KMS-11 (cell line): Measurements from ENCODE around the gene OR5H1.

ENCODE experiments used
- H2AFZ ChIP-seq: fragments of 200-600 bp; sonication (generic); 2 replicates; pipeline ENCODE4 v1.6.1; 2016; ENCODE audit warnings: antibody characterized with exemption, mixed run types, low read depth
- H3K27ac ChIP-seq: fragments of 200-600 bp; sonication (generic); 2 replicates; pipeline ENCODE4 v1.6.1; 2016; ENCODE audit warnings: mild to moderate bottlenecking, mixed run types
- H3K27me3 ChIP-seq: fragments of 200-600 bp; sonication (generic); 2 replicates; pipeline ENCODE4 v1.6.1; 2017; ENCODE audit warnings: mild to moderate bottlenecking, low read depth, mixed run types, moderate library complexity; ENCODE audit not compliant: insufficient read depth
- H3K36me3 ChIP-seq: fragments of 200-600 bp; sonication (generic); 2 replicates; pipeline ENCODE4 v1.6.1; 2017; ENCODE audit warnings: mild to moderate bottlenecking, mixed run types; ENCODE audit not compliant: insufficient read depth
- H3K4me1 ChIP-seq: fragments of 200-600 bp; sonication (generic); 2 replicates; pipeline ENCODE4 v1.6.1; 2016; ENCODE audit warnings: mild to moderate bottlenecking, low read depth, mixed run types; ENCODE audit not compliant: poor library complexity, severe bottlenecking
- H3K4me2 ChIP-seq: fragments of 200-600 bp; sonication (generic); 2 replicates; pipeline ENCODE4 v1.7.0; 2016; ENCODE audit warnings: mild to moderate bottlenecking, mixed run types
- H3K4me3 ChIP-seq: fragments of 200-600 bp; sonication (generic); IDR thresholded peaks from 2 replicates; pipeline ENCODE4 v1.6.1; 2017; ENCODE audit warnings: low read depth, low read length, mixed read lengths; ENCODE audit not compliant: insufficient read depth
- H3K79me2 ChIP-seq: fragments of 200-600 bp; sonication (generic); 2 replicates; pipeline ENCODE4 v1.6.1; 2016; ENCODE audit warnings: low read depth, mixed run types; ENCODE audit not compliant: insufficient read depth
- H3K9ac ChIP-seq: fragments of 200-600 bp; sonication (generic); 2 replicates; pipeline ENCODE4 v1.6.1; 2016; ENCODE audit warnings: mild to moderate bottlenecking, mixed run types
- H4K20me1 ChIP-seq: fragments of 200-600 bp; sonication (generic); 2 replicates; pipeline ENCODE4 v1.6.1; 2016; ENCODE audit warnings: mild to moderate bottlenecking, mixed run types; ENCODE audit not compliant: insufficient read depth
- TF ChIP-seq, protein P1 (sequence below): fragments of 200-600 bp; sonication (generic); conservative IDR thresholded peaks from 2 replicates; pipeline ENCODE4 v1.6.1; 2017; ENCODE audit warnings: low read depth, mild to moderate bottlenecking, antibody characterized with exemption, low read length, moderate library complexity, mixed read lengths

The OR5H1 gene

DNA sequence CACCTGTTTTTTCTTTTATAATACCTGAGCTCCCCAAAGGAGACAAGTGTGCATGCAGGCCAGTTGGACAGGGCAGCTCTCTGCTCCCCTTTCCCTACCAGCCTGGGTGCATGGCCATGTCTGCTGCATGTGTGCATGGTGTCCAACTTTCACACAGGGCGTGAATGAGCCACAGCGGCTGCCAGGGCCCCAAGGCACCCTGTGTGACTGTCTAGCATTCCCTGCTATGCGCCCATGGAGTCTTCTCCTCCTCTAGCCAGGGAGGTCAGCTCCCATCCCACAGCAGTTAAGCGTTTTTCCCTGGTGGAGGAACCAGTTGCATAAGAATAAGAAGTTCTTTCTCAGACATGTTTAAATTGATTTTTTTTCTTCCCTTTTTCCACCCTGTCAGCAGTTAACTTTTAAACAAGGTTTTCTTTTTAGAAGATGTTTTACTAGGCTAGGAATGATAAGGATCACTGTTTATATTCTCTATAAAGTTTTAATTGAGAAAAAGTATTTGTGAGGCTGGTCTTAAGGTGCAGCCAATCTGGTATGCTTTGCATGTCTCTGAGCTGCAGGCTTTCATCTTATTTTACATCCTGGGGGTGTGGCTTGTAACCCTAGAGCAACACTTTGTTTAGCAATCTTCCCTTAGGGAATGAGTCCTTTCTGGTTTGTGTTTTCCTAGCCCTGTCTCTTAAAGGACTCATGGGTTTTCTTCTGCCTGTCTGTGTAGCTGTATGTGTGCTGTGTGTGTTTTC lies 20.5 kb upstream of the OR5H1 start:
- no peaks in the 10 kb centered on the region for H3K4me1 ChIP-seq
- no peak overlapping the region for H3K9ac ChIP-seq
- H3K4me3 ChIP-seq = no peak overlapping the region
- no peak overlapping the region for H3K4me2 ChIP-seq
- no peak overlapping the region for H3K27ac ChIP-seq
- H3K79me2 ChIP-seq = no peaks in the 10 kb centered on the region
- H3K27me3 ChIP-seq = no peaks in the 10 kb centered on the region
- H4K20me1 ChIP-seq = no peaks in the 10 kb centered on the region
- H3K36me3 ChIP-seq = no peaks in the 10 kb centered on the region
- no peak overlapping the region for H2AFZ ChIP-seq
- TF ChIP-seq, protein P1, sequence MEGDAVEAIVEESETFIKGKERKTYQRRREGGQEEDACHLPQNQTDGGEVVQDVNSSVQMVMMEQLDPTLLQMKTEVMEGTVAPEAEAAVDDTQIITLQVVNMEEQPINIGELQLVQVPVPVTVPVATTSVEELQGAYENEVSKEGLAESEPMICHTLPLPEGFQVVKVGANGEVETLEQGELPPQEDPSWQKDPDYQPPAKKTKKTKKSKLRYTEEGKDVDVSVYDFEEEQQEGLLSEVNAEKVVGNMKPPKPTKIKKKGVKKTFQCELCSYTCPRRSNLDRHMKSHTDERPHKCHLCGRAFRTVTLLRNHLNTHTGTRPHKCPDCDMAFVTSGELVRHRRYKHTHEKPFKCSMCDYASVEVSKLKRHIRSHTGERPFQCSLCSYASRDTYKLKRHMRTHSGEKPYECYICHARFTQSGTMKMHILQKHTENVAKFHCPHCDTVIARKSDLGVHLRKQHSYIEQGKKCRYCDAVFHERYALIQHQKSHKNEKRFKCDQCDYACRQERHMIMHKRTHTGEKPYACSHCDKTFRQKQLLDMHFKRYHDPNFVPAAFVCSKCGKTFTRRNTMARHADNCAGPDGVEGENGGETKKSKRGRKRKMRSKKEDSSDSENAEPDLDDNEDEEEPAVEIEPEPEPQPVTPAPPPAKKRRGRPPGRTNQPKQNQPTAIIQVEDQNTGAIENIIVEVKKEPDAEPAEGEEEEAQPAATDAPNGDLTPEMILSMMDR = no peak

DNA sequence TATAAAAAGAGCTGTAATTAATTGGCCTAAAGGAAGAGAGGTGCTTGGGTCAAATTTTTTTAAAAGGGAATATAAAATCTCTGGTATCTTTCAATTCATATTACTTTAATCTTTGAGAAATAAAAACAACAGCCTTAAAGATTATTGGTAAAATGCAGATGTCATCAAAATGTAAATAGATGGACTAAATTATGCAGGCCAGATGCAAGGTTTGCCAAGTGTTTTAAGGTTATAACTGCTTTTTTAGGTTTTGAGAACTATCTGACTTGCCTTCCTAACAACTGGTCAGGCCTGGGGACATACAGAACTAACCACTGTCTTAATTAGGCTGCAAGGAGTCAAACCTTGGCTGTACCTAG lies 20.0 kb upstream of the OR5H1 start:
- H3K79me2 ChIP-seq = no peaks in the 10 kb centered on the region
- H3K27ac ChIP-seq = no peak overlapping the region
- no peak overlapping the region for H3K4me3 ChIP-seq
- H3K4me2 ChIP-seq = no peak overlapping the region
- H3K9ac ChIP-seq = no peak overlapping the region
- TF ChIP-seq, protein P1 = no peak
- H3K36me3 ChIP-seq = no peaks in the 10 kb centered on the region
- no peaks in the 10 kb centered on the region for H3K4me1 ChIP-seq
- no peaks in the 10 kb centered on the region for H3K27me3 ChIP-seq
- H2AFZ ChIP-seq = no peak overlapping the region
- H4K20me1 ChIP-seq = no peaks in the 10 kb centered on the region

DNA sequence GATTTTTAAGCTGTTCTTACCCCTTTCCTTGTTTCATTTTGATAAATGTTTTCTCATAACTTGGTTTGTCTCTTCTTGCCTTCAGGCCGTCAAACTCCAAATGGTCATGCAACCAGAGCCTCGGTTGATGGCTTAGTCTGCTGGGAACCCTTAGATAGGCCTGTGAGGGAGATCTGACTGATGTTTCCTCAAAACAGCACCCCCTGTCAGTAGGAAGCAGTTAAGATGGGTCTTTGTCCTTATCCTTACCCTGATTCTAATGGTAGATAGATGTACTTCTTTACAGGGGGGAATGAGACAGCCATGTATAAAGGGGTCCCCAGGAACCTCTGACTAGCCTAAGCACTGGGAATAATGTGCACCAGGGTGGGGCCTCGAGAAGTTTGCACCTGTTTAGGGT lies 16.3 kb upstream of the OR5H1 start:
- no peaks in the 10 kb centered on the region for H3K36me3 ChIP-seq
- H3K27ac ChIP-seq = no peak overlapping the region
- no peak overlapping the region for H3K4me3 ChIP-seq
- H3K4me2 ChIP-seq = no peak overlapping the region
- no peaks in the 10 kb centered on the region for H4K20me1 ChIP-seq
- no peaks in the 10 kb centered on the region for H3K27me3 ChIP-seq
- H3K4me1 ChIP-seq = no peaks in the 10 kb centered on the region
- H3K79me2 ChIP-seq = no peaks in the 10 kb centered on the region
- H3K9ac ChIP-seq = no peak overlapping the region
- TF ChIP-seq, protein P1 = no peak
- H2AFZ ChIP-seq = no peak overlapping the region

DNA sequence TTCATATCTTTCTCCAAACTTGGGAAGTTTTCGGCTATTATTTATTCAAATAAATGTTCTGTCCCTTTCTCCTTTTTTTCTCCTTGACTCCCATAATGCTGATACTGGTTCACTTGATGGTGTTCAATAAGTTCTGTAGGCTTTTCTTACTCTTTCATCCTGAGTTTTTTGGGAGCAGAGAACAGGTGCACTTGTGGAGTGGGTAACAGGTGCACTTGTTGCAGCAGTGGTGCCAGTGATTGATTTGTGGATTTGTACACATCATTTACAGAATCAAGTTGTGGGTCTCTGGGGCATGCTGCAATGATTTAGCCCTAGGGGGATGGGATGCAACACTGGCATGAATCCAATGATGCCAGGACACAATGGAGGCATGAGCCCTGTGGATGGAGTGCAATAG lies 14.8 kb upstream of the OR5H1 start:
- no peak overlapping the region for H3K27ac ChIP-seq
- no peak overlapping the region for H3K9ac ChIP-seq
- no peaks in the 10 kb centered on the region for H3K4me1 ChIP-seq
- H3K79me2 ChIP-seq = no peaks in the 10 kb centered on the region
- no peak overlapping the region for H2AFZ ChIP-seq
- no peaks in the 10 kb centered on the region for H4K20me1 ChIP-seq
- no peaks in the 10 kb centered on the region for H3K27me3 ChIP-seq
- H3K4me2 ChIP-seq = no peak overlapping the region
- TF ChIP-seq, protein P1 = no peak
- no peaks in the 10 kb centered on the region for H3K36me3 ChIP-seq
- no peak overlapping the region for H3K4me3 ChIP-seq
